ENCODE results near the gene ZNF215.
"Not testable (repeated sequence)": the region's sequence is repeated elsewhere in the genome, so short reads cannot be mapped to it uniquely, and the experiment has no call there.

Gene ZNF215

GRCh38 chr11:6943131-6943530, 16.9 kb downstream of the ZNF215 start:
- DNase-seq = no peak

GRCh38 chr11:6954248-6954647, 28.0 kb downstream of the ZNF215 start:
- not testable (repeated sequence) for DNase-seq

- no peak for DNase-seq
Observed at GRCh38 chr11:6962141-6962540, 35.9 kb downstream of the ZNF215 start.

GRCh38 chr11:6962673-6963072, 36.4 kb downstream of the ZNF215 start:
- DNase-seq = no peak

- DNase-seq = no peak
Observed at GRCh38 chr11:6968816-6969215, 42.6 kb downstream of the ZNF215 start.

GRCh38 chr11:6969854-6970253, 43.6 kb downstream of the ZNF215 start:
- not testable (repeated sequence) for DNase-seq

- no peak for DNase-seq
Observed at GRCh38 chr11:6979365-6979764, 53.1 kb downstream of the ZNF215 start.

GRCh38 chr11:6986487-6986886, 60.3 kb downstream of the ZNF215 start:
- no peak for DNase-seq

GRCh38 chr11:6988506-6988905, 62.3 kb downstream of the ZNF215 start:
- DNase-seq = no peak

- DNase-seq = no peak
Observed at GRCh38 chr11:6991227-6991626, 65.0 kb downstream of the ZNF215 start.

- DNase-seq = no peak
Observed at GRCh38 chr11:6992026-6992425, 65.8 kb downstream of the ZNF215 start.

GRCh38 chr11:6992457-6993417, 66.5 kb downstream of the ZNF215 start:
- no peak for DNase-seq

- no peak for DNase-seq
Observed at GRCh38 chr11:6995703-6996102, 69.5 kb downstream of the ZNF215 start.

GRCh38 chr11:7004482-7004881, 78.3 kb downstream of the ZNF215 start:
- no peak for DNase-seq
